GM19035 (cell line): Measurements from ENCODE around the gene DPF3.

Experiments used
- ATAC-seq: cut with Tn5 transposase; IDR thresholded peaks from one replicate; pipeline ENCODE4 v1.9.1; 2021; ENCODE audit not compliant: unreplicated experiment

The DPF3 gene

GRCh38 chr14:72800848-72801370 is 93.0 kb downstream of the DPF3 start:
- no peak for ATAC-seq

- ATAC-seq = no peak
Observed at GRCh38 chr14:72800296-72800695, 93.6 kb downstream of the DPF3 start.

GRCh38 chr14:72796935-72797334 is 97.0 kb downstream of the DPF3 start:
- ATAC-seq = no peak

GRCh38 chr14:72793156-72793939 is 100.6 kb downstream of the DPF3 start:
- no peak for ATAC-seq

GRCh38 chr14:72792051-72792788 is 101.7 kb downstream of the DPF3 start:
- ATAC-seq = no peak

- no peak for ATAC-seq
Observed at GRCh38 chr14:72790887-72791566, 102.9 kb downstream of the DPF3 start.

- no peak for ATAC-seq
Observed at GRCh38 chr14:72788972-72789728, 104.8 kb downstream of the DPF3 start.

- ATAC-seq = no peak
Observed at GRCh38 chr14:72788255-72788654, 105.6 kb downstream of the DPF3 start.

GRCh38 chr14:72787841-72788240 is 106.1 kb downstream of the DPF3 start:
- ATAC-seq = no peak

GRCh38 chr14:72786378-72787350 is 107.2 kb downstream of the DPF3 start:
- ATAC-seq = no peak

- ATAC-seq = no peak
Observed at GRCh38 chr14:72783741-72784140, 110.2 kb downstream of the DPF3 start.

GRCh38 chr14:72782817-72783216 is 111.1 kb downstream of the DPF3 start:
- ATAC-seq = no peak

GRCh38 chr14:72781561-72782508 is 112.1 kb downstream of the DPF3 start:
- no peak for ATAC-seq

- ATAC-seq = no peak
Observed at GRCh38 chr14:72780751-72781150, 113.2 kb downstream of the DPF3 start.

- no peak for ATAC-seq
Observed at GRCh38 chr14:72779679-72780078, 114.2 kb downstream of the DPF3 start.

- ATAC-seq = no peak
Observed at GRCh38 chr14:72777636-72778035, 116.3 kb downstream of the DPF3 start.

- no peak for ATAC-seq
Observed at GRCh38 chr14:72776701-72777261, 117.1 kb downstream of the DPF3 start.

- ATAC-seq = no peak
Observed at GRCh38 chr14:72775923-72776554, 117.9 kb downstream of the DPF3 start.
